Measurements from ENCODE around the gene PDCD11.

- TF ChIP-seq CTCF (tag by site-specific recombination; IDR thresholded peaks at IDR 0.05), result no peak
- TF ChIP-seq GLI4 (tag by site-specific recombination; IDR thresholded peaks at IDR 0.05), result no peak
- TF ChIP-seq ZNF23 (tag by site-specific recombination; IDR thresholded peaks at IDR 0.05; ENCODE audit: borderline replicate concordance), result no peak
- no peak for TF ChIP-seq ZNF837 (tag by site-specific recombination; IDR thresholded peaks at IDR 0.05)
- no peak for TF ChIP-seq PRDM1 (tag by site-specific recombination; IDR thresholded peaks at IDR 0.05)
Measured at GRCh38 chr10:103429647-103430046, 33.2 kb downstream of the PDCD11 start.
